Muscle layer of colon (tissue), 2 donors: ENCODE results near the gene CACNG6.

Source experiments
- H3K27ac ChIP-seq: one replicate; pipeline ENCODE4 v1.7.0; 2013; ENCODE audit warnings: low read depth, mild to moderate bottlenecking, low read length, moderate library complexity
- H3K27me3 ChIP-seq, 2 donors: one replicate each; pipeline ENCODE4 v1.7.0; 2013; ENCODE audit warnings: low read length in 2 of 2, mild to moderate bottlenecking in 2 of 2; ENCODE audit not compliant: insufficient read depth in 2 of 2, control insufficient read depth in 1 of 2
- H3K36me3 ChIP-seq: one replicate; pipeline ENCODE4 v1.7.0; 2013; ENCODE audit warnings: mild to moderate bottlenecking, low read length; ENCODE audit not compliant: insufficient read depth
- H3K4me1 ChIP-seq: one replicate; pipeline ENCODE4 v1.7.0; 2013; ENCODE audit warnings: mild to moderate bottlenecking, low read length; ENCODE audit not compliant: insufficient read depth
- H3K4me3 ChIP-seq, 2 donors: one replicate each; pipeline ENCODE4 v1.7.0; 2013; ENCODE audit warnings: low read length in 2 of 2, low read depth in 1 of 2, mild to moderate bottlenecking in 1 of 2, moderate library complexity in 1 of 2
- H3K9ac ChIP-seq: one replicate; pipeline ENCODE4 v1.7.0; 2013; ENCODE audit warnings: low read length
- H3K9me3 ChIP-seq: one replicate; pipeline ENCODE4 v1.7.0; 2013; ENCODE audit warnings: mild to moderate bottlenecking, low read length
- donor health status: abdominal sarcoma.
- donor health status: Adenocarcinoma of cecum.

Gene CACNG6

GRCh38 chr19:54010474-54010873 lies 19.0 kb downstream of the CACNG6 start:
- Histone ChIP-seq H3K36me3 (no peaks in the 10 kb centered on the region), H3K27me3 (peaks cover 0 to 8% of the 10 kb centered on the region in 2 donors), H3K4me3 (no peak overlapping the region), H3K9ac (no peak overlapping the region), H3K27ac (no peak overlapping the region), H3K9me3 (no peaks in the 10 kb centered on the region), H3K4me1 (no peaks in the 10 kb centered on the region)

GRCh38 chr19:54011507-54012211 lies 20.2 kb downstream of the CACNG6 start:
- no peak overlapping the region for H3K27ac ChIP-seq
- no peaks in the 10 kb centered on the region for H3K36me3 ChIP-seq
- H3K4me1 ChIP-seq: no peaks in the 10 kb centered on the region
- H3K27me3 ChIP-seq: peaks cover 0 to 8% of the 10 kb centered on the region in 2 donors
- no peak overlapping the region for H3K4me3 ChIP-seq
- H3K9me3 ChIP-seq: no peaks in the 10 kb centered on the region
- no peak overlapping the region for H3K9ac ChIP-seq

GRCh38 chr19:54013866-54014265 lies 22.4 kb downstream of the CACNG6 start:
- Histone ChIP-seq H3K4me3 (no peak overlapping the region), H3K27me3 (peaks cover 0 to 8% of the 10 kb centered on the region in 2 donors), H3K4me1 (no peaks in the 10 kb centered on the region), H3K9ac (no peak overlapping the region), H3K27ac (no peak overlapping the region), H3K9me3 (no peaks in the 10 kb centered on the region), H3K36me3 (no peaks in the 10 kb centered on the region)

GRCh38 chr19:54014920-54015560 lies 23.6 kb downstream of the CACNG6 start:
- Histone ChIP-seq H3K27me3 (peaks cover 0 to 8% of the 10 kb centered on the region in 2 donors), H3K9me3 (no peaks in the 10 kb centered on the region), H3K4me3 (no peak overlapping the region), H3K4me1 (no peaks in the 10 kb centered on the region), H3K9ac (no peak overlapping the region), H3K36me3 (no peaks in the 10 kb centered on the region), H3K27ac (no peak overlapping the region)

GRCh38 chr19:54017261-54017660 lies 25.8 kb downstream of the CACNG6 start:
- Histone ChIP-seq H3K9ac (no peak overlapping the region), H3K9me3 (no peaks in the 10 kb centered on the region), H3K4me3 (no peak overlapping the region), H3K36me3 (no peaks in the 10 kb centered on the region), H3K27ac (no peak overlapping the region), H3K27me3 (peaks cover 0 to 4% of the 10 kb centered on the region in 2 donors), H3K4me1 (no peaks in the 10 kb centered on the region)

GRCh38 chr19:54021363-54021762 lies 29.9 kb downstream of the CACNG6 start:
- Histone ChIP-seq H3K9me3 (no peaks in the 10 kb centered on the region), H3K9ac (no peak overlapping the region), H3K27ac (no peak overlapping the region), H3K4me1 (no peaks in the 10 kb centered on the region), H3K27me3 (peaks cover 0 to 8% of the 10 kb centered on the region in 2 donors), H3K4me3 (no peak overlapping the region), H3K36me3 (no peaks in the 10 kb centered on the region)

- no peak overlapping the region for H3K27ac ChIP-seq
- no peaks in the 10 kb centered on the region for H3K4me1 ChIP-seq
- no peaks in the 10 kb centered on the region for H3K9me3 ChIP-seq
- H3K9ac ChIP-seq: no peak overlapping the region
- no peak overlapping the region for H3K4me3 ChIP-seq
- H3K36me3 ChIP-seq: no peaks in the 10 kb centered on the region
- peaks cover 0 to 8% of the 10 kb centered on the region in 2 donors for H3K27me3 ChIP-seq
These were observed 30.5 kb downstream of the CACNG6 start for GRCh38 chr19:54021932-54022331.

GRCh38 chr19:54023191-54023590 lies 31.8 kb downstream of the CACNG6 start:
- H3K36me3 ChIP-seq: no peaks in the 10 kb centered on the region
- H3K4me1 ChIP-seq: no peaks in the 10 kb centered on the region
- H3K9ac ChIP-seq: no peak overlapping the region
- H3K27ac ChIP-seq: no peak overlapping the region
- H3K4me3 ChIP-seq: no peak overlapping the region
- H3K27me3 ChIP-seq: peaks cover 0 to 8% of the 10 kb centered on the region in 2 donors
- H3K9me3 ChIP-seq: no peaks in the 10 kb centered on the region

GRCh38 chr19:54024660-54025059 lies 33.2 kb downstream of the CACNG6 start:
- H3K4me1 ChIP-seq: no peaks in the 10 kb centered on the region
- H3K27me3 ChIP-seq: peaks cover 0 to 8% of the 10 kb centered on the region in 2 donors
- H3K36me3 ChIP-seq: no peaks in the 10 kb centered on the region
- no peaks in the 10 kb centered on the region for H3K9me3 ChIP-seq
- H3K9ac ChIP-seq: no peak overlapping the region
- no peak overlapping the region for H3K4me3 ChIP-seq
- no peak overlapping the region for H3K27ac ChIP-seq

GRCh38 chr19:54026656-54027055 lies 35.2 kb downstream of the CACNG6 start:
- Histone ChIP-seq H3K27me3 (peaks cover 6 to 8% of the 10 kb centered on the region in 2 donors), H3K4me1 (no peaks in the 10 kb centered on the region), H3K4me3 (no peak overlapping the region), H3K9me3 (no peaks in the 10 kb centered on the region), H3K27ac (no peak overlapping the region), H3K9ac (no peak overlapping the region), H3K36me3 (no peaks in the 10 kb centered on the region)

GRCh38 chr19:54029301-54029700 lies 37.9 kb downstream of the CACNG6 start:
- no peaks in the 10 kb centered on the region for H3K36me3 ChIP-seq
- H3K4me1 ChIP-seq: no peaks in the 10 kb centered on the region
- no peak overlapping the region for H3K9ac ChIP-seq
- H3K4me3 ChIP-seq: no peak overlapping the region
- peaks cover 4 to 6% of the 10 kb centered on the region in 2 donors for H3K27me3 ChIP-seq
- H3K9me3 ChIP-seq: no peaks in the 10 kb centered on the region
- no peak overlapping the region for H3K27ac ChIP-seq
